Measurements from ENCODE around the gene SHISA2. TPM values are rescaled to one million over a fixed set of nuclear protein-coding genes. Genes with fewer than 3 reads are reported as not detected.

SHISA2 gene
- total and polyA plus RNA-seq, 2 of the 8 experiments (the other 6 are each of a cell fraction or from before 2014, with no cell fraction given) = 10.2 to 23.8 TPM

DNA sequence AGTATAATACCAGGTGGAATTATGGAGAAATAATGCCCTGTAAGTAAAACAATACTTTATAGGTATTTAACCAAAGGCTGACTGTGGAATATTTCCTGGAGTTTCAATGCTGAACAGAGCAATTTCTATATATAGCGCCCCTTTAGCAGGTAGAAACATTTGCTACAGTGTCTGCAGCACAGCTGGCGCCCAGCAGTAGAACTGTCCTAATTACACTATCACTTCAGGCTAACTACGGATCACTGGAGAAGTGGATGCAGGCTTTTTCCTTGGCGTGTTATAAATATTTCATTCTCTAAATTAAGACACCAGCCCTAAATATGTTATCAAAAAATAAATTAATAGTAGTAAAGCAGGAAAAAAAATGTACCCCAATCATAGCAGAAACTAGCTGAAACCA, 3.1 kb downstream of the SHISA2 start (continued):
- TF ChIP-seq ZNF274 (IDR thresholded peaks at IDR 0.05; ENCODE audit: borderline replicate concordance, extremely low read depth, low read length) = no peak
